Transverse colon (tissue), 4 donors: ENCODE results near the gene HIVEP3. TPM values are rescaled to one million over a fixed set of nuclear protein-coding genes. Genes with fewer than 3 reads are reported as not detected.

Experiments used
- DNase-seq: peaks from one replicate; pipeline ENCODE4 v3.0.0-alpha.2; 2019
- H3K27ac ChIP-seq, 4 donors: fragments of 200-600 bp; sonication (generic); 2 replicates each; pipeline ENCODE4 v1.5.1; 2016 to 2018; ENCODE audit warnings: inconsistent platforms in 4 of 4
- H3K27me3 ChIP-seq: fragments of 200-600 bp; sonication (generic); 2 replicates; pipeline ENCODE4 v1.5.1; 2017; ENCODE audit warnings: inconsistent platforms
- H3K36me3 ChIP-seq, 4 donors: fragments of 200-600 bp; sonication (generic); 2 replicates each; pipeline ENCODE4 v1.5.1; 2017 to 2019; ENCODE audit warnings: inconsistent platforms in 4 of 4
- H3K4me1 ChIP-seq, 4 donors: fragments of 200-600 bp; sonication (generic); 2 replicates each; pipeline ENCODE4 v1.5.1; 2017 to 2020; ENCODE audit warnings: inconsistent platforms in 4 of 4
- H3K4me3 ChIP-seq, 4 donors: fragments of 200-600 bp; sonication (generic); 1 replicate in 1 of 4; 2 replicates in 3 of 4; pipeline versions ENCODE4 v1.5.1 to v1.6.1; 2017 to 2019; ENCODE audit warnings: inconsistent platforms in 4 of 4
- H3K9me3 ChIP-seq, 2 donors: fragments of 200-600 bp; sonication (generic); 2 replicates each; pipeline ENCODE4 v1.5.1; 2017 to 2019; ENCODE audit warnings: inconsistent platforms in 2 of 2
- EP300 ChIP-seq: sonication (generic); formaldehyde crosslinking; IDR thresholded peaks from one replicate; pipeline ENCODE4 v1.6.1; 2017; ENCODE audit warnings: antibody characterized with exemption, low read depth
- POLR2A ChIP-seq: fragments of 450-650 bp; IDR thresholded peaks from one replicate; pipeline ENCODE4 v1.6.1; 2016; ENCODE audit warnings: antibody characterized with exemption, mild to moderate bottlenecking, moderate library complexity
- POLR2AphosphoS5 ChIP-seq, 3 donors: sonication (generic); formaldehyde crosslinking; IDR thresholded peaks; one replicate each; pipeline ENCODE4 v1.6.1; 2016; ENCODE audit warnings: antibody characterized with exemption in 3 of 3
- WGBS, 2 donors: methylation state at CpG; one replicate each; pipeline ENCODE4 v1.1.5; 2018; ENCODE audit warnings: low coverage in 1 of 2; 5-methylcytosine and 5-hydroxymethylcytosine counted together
- in situ Hi-C, 4 donors: fragments of 200-750 bp; cut with MboI; loops; one replicate each; pipeline versions ENCODE4 v1.15.0 to v1.15.1; 2017; ENCODE audit warnings: low sequenced_read_pairs in 3 of 4, low pct_ligation_motif_present in 1 of 4, low pct_unique_long_range_greater_than_20kb in 1 of 4
- intact Hi-C: fragments of 100-400 bp; cut with DNase I; formaldehyde crosslinking; loops from one replicate; pipeline ENCODE4 v1.15.1; 2023; ENCODE audit warnings: low total_unique reads
- total RNA-seq, 4 donors: library from RNA; depleted of rRNA; stranded (reverse); fragments of >200 nt; gene quantifications; one replicate each; pipeline ENCODE4 v1.1.0, GENCODE V29; 2016
- TF ChIP-seq, protein P1 (sequence below), 5 experiments: fragments of 200-600 bp in 3 of 5; fragments of 450-650 bp in 2 of 5; sonication (generic) in 3 of 5; IDR thresholded peaks; 1 replicate in 2 of 5; 2 replicates in 3 of 5; pipeline ENCODE4 v1.5.1; 2016 to 2017; ENCODE audit warnings: antibody characterized with exemption in 5 of 5, inconsistent platforms in 3 of 5, mild to moderate bottlenecking in 2 of 5, moderate library complexity in 1 of 5

The HIVEP3 gene
- total RNA-seq, 4 donors from 2014 or later, result 3.7 to 15.0 (median 5.2) TPM

DNA sequence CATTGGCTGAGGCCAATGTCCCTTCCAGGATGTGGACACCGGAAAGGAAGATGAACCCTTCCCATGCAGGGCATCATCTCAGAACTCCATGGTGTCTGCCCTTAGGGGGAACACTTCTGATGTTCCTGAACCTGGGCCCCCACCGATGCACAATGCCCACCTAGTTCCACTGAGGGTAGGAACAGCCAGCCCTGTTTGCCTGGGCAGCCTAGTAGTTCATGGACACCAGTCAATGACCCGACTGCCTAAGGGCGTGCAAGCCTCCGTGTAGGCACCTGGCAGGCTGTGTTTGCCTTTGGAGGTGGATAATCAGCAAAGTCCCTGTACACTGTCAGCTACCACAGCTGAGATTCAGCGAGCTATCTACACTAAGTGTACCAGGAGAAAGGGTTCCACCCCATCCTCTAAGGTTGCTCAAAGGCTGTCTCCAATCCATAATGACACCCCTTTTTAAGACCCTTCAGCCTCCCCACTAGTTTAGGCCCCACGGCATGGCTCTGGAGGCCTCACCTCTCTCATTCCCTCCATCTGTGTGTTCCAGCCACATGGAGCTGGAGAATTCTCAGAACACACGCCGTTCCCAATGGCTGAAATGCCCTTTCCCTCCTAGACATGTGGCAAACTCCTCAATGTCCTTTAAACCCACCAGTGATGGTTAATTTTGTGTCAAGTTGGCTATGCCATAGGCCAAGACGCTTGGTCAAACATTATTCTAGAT lies 309.4 kb downstream of the HIVEP3 start:
- Histone ChIP-seq H3K27ac (no peak overlapping the region), H3K27me3 (no peaks in the 10 kb centered on the region), H3K4me3 (no peak overlapping the region), H3K4me1 (peaks cover 0 to 5% (median 0%) of the 10 kb centered on the region in 4 donors), H3K36me3 (no peaks in the 10 kb centered on the region), H3K9me3 (no peaks in the 10 kb centered on the region)
- TF ChIP-seq POLR2A, result no peak
- TF ChIP-seq, protein P1, sequence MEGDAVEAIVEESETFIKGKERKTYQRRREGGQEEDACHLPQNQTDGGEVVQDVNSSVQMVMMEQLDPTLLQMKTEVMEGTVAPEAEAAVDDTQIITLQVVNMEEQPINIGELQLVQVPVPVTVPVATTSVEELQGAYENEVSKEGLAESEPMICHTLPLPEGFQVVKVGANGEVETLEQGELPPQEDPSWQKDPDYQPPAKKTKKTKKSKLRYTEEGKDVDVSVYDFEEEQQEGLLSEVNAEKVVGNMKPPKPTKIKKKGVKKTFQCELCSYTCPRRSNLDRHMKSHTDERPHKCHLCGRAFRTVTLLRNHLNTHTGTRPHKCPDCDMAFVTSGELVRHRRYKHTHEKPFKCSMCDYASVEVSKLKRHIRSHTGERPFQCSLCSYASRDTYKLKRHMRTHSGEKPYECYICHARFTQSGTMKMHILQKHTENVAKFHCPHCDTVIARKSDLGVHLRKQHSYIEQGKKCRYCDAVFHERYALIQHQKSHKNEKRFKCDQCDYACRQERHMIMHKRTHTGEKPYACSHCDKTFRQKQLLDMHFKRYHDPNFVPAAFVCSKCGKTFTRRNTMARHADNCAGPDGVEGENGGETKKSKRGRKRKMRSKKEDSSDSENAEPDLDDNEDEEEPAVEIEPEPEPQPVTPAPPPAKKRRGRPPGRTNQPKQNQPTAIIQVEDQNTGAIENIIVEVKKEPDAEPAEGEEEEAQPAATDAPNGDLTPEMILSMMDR (IDR thresholded peaks at IDR 0.05), result no peak
- TF ChIP-seq POLR2AphosphoS5 (IDR thresholded peaks at IDR 0.05), result no peak
- no peak for TF ChIP-seq EP300
- in situ Hi-C loops (no loop called here), intact Hi-C loops (no loop called here)
- 93% methylated on average over 10 of the region's 10 CpGs; no CpG with 5 or more reads in 1 of the 2 donors for WGBS, 2 donors
- DNase-seq, result no peak

DNA sequence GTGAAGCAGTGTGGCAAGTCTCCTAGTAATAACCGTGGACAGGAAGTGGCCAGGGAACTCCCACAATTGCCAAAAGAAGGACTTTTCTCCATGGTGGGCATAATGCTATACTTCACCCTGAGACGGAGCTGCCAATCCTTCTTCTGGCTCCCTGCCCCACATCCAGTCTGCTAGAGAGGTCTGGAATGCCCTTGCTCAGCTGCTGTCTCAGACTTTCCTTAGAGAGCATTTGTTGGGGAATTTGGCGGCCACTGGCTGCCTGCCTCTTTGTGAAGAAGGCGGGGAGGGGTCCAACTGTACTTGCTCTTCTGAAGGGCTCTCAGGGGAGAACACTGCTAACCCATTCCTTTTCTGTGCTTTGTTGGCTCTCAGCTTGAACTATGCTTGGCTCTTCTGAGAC lies 310.5 kb downstream of the HIVEP3 start:
- no peak overlapping the region for H3K27ac ChIP-seq
- no peak overlapping the region for H3K4me3 ChIP-seq
- no peak for TF ChIP-seq EP300
- TF ChIP-seq POLR2AphosphoS5 (IDR thresholded peaks at IDR 0.05), result no peak
- TF ChIP-seq POLR2A, result no peak
- TF ChIP-seq, protein P1 (IDR thresholded peaks at IDR 0.05), result no peak
- H3K27me3 ChIP-seq, result no peaks in the 10 kb centered on the region
- H3K4me1 ChIP-seq, result peaks cover 0 to 5% (median 0%) of the 10 kb centered on the region in 4 donors
- in situ Hi-C loops, result no loop called here
- intact Hi-C loops, result no loop called here
- DNase-seq, result no peak
- WGBS, 2 donors, result 17 to 70% methylated on average over 1 to 4 of the region's 4 CpGs
- H3K9me3 ChIP-seq, result no peaks in the 10 kb centered on the region
- H3K36me3 ChIP-seq, result no peaks in the 10 kb centered on the region

DNA sequence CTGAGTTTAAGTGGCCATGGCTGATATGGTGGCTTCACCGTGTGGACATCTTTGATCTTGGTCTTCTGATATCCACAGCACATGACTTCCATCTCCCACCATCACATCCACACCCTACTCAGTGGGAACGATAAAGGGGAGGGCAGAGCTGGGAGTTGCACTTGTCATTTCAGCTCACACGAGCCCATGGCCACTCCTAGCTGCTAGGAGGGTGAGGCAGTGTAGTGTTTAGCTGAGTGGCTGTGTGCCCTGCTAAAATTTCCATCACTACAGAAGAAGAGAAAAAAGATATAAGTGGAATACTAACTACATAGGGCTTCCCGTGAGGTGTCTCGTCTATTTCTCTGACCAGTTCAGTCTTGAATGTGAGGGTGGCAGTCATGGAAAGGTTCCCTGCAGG lies 310.9 kb downstream of the HIVEP3 start:
- Histone ChIP-seq H3K27ac (no peak overlapping the region), H3K4me1 (peaks cover 0 to 5% (median 0%) of the 10 kb centered on the region in 4 donors), H3K36me3 (no peaks in the 10 kb centered on the region), H3K4me3 (no peak overlapping the region), H3K27me3 (no peaks in the 10 kb centered on the region), H3K9me3 (no peaks in the 10 kb centered on the region)
- intact Hi-C loops, result no loop called here
- TF ChIP-seq, protein P1 (IDR thresholded peaks at IDR 0.05), result no peak
- TF ChIP-seq POLR2A (no peak), POLR2AphosphoS5 (IDR thresholded peaks at IDR 0.05) (no peak), EP300 (no peak)
- 67 to 84% methylated on average over 4 to 5 of the region's 5 CpGs for WGBS, 2 donors
- in situ Hi-C loops, result no loop called here
- DNase-seq, result no peak

DNA sequence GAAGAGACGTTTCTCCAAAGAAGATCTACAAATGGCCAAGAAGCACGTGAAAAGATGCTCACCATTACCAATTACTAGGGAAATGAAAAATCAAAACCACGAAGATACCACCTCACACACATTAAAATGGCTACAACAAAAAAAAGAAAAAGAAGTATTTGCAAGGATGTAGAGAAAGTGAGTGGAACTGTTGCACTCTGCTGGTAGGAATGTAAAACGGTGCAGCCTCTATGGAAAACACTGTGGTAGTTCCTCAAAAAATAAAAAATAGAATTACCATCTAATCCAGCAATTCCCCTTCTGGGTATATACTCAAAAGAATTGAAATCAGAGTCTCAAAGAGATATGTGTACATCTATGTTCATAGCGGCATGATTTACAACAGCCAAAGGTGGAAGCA lies 318.8 kb downstream of the HIVEP3 start:
- Histone ChIP-seq H3K36me3 (no peaks in the 10 kb centered on the region), H3K9me3 (no peaks in the 10 kb centered on the region), H3K4me1 (no peaks in the 10 kb centered on the region), H3K4me3 (no peak overlapping the region), H3K27me3 (no peaks in the 10 kb centered on the region), H3K27ac (no peak overlapping the region)
- intact Hi-C loops (no loop called here), in situ Hi-C loops (no loop called here)
- TF ChIP-seq, protein P1 (IDR thresholded peaks at IDR 0.05), result peak; percentile 9 to 29 (median 16)
- TF ChIP-seq POLR2A (no peak), EP300 (no peak), POLR2AphosphoS5 (IDR thresholded peaks at IDR 0.05) (no peak)
- DNase-seq, result no peak
- 67 to 72% methylated on average over 5 of the region's 5 CpGs for WGBS, 2 donors
